Cardiac fibroblast (primary cell): ENCODE measurements around the gene IMMP2L.
"Not testable (repeated sequence)": the region's sequence is repeated elsewhere in the genome, so short reads cannot be mapped to it uniquely, and the experiment has no call there.

ENCODE experiments used
- DNase-seq, 2 donors: peaks; one replicate each; pipeline versions ENCODE4 v3.0.0 to v3.0.0-alpha.2; 2010; ENCODE audit warnings: low read depth in 2 of 2
- H3K4me3 ChIP-seq, 2 donors: replicated peaks in 1 of 2; 1 replicate in 1 of 2; 2 replicates in 1 of 2; pipeline ENCODE4 v1.5.1; 2011; ENCODE audit warnings: low read depth in 2 of 2, low read length in 2 of 2, mild to moderate bottlenecking in 2 of 2, moderate library complexity in 1 of 2
- TF ChIP-seq, protein P1 (sequence below): IDR thresholded peaks from one replicate; pipeline ENCODE4 v1.5.1; 2011; ENCODE audit warnings: low read depth, mild to moderate bottlenecking, low read length, inconsistent platforms

IMMP2L gene

DNA sequence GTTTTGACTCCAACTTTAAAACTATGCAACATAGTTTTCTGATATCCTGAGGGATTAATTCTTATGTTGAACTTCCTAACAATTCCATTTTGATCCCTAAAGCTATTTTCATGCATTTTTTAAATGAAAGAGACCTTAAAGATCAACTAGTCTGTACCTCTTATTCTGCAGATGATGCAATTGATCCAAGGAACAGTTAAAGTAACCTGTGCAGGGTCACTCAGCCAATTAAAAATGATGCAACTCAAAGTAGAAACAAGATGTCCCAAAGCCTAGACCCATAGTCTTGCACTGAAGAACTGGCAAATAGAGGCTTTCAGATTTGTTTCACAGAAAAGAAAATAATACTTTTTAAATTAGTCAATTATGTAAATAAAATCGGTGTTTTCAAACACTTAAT is 86.3 kb downstream of the IMMP2L start:
- TF ChIP-seq, protein P1, sequence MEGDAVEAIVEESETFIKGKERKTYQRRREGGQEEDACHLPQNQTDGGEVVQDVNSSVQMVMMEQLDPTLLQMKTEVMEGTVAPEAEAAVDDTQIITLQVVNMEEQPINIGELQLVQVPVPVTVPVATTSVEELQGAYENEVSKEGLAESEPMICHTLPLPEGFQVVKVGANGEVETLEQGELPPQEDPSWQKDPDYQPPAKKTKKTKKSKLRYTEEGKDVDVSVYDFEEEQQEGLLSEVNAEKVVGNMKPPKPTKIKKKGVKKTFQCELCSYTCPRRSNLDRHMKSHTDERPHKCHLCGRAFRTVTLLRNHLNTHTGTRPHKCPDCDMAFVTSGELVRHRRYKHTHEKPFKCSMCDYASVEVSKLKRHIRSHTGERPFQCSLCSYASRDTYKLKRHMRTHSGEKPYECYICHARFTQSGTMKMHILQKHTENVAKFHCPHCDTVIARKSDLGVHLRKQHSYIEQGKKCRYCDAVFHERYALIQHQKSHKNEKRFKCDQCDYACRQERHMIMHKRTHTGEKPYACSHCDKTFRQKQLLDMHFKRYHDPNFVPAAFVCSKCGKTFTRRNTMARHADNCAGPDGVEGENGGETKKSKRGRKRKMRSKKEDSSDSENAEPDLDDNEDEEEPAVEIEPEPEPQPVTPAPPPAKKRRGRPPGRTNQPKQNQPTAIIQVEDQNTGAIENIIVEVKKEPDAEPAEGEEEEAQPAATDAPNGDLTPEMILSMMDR, result no peak
- no peak for DNase-seq
- no peak overlapping the region for H3K4me3 ChIP-seq

DNA sequence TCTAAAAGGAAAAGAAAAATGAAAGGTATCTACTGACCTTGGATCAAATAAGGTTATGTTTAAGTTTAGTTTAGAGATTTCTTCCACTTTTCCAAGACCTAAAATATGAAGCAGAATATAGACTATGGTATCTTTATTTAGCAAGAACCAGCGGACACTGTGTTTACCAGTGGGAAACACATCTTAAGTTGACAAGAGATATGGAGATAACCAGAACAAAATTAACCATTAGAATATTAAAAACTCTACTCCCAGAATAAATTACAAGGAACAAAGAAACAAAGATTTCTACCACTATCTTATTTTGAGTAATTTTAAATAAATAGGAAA is 86.9 kb downstream of the IMMP2L start:
- TF ChIP-seq, protein P1, result no peak
- no peak overlapping the region for H3K4me3 ChIP-seq
- DNase-seq, result no peak

DNA sequence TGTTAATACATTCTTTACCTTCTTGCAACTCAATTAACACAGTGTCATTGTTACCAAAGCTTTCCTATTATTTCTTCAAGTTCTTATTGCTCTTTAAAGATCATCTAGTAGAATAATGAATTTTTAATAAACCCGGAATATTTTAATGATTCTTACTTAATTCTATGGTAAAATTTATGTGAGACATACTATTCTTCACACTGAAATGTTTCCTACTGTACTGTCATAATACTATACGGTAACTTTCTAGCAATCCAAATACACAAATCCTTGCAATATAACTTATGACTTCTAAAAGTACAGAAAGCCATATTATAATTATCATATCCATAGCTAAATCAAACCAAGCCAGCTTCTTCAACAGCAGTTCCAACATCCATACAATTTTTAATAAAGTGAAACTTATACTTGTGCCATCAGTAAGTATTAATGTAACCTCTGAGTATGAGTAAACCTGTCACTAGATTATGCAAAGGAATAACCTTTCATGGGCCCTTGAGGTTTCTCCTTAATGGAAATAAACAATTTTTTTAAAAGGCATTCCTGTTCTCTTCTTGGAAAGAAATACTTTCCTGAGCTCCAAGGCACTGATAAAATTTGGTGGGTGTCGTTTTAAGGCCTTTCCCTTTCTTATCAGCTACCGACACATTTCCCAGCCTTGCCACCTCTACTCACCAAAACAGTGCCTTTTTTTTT is 87.4 kb downstream of the IMMP2L start:
- TF ChIP-seq, protein P1, result no peak
- H3K4me3 ChIP-seq, result no peak overlapping the region

DNA sequence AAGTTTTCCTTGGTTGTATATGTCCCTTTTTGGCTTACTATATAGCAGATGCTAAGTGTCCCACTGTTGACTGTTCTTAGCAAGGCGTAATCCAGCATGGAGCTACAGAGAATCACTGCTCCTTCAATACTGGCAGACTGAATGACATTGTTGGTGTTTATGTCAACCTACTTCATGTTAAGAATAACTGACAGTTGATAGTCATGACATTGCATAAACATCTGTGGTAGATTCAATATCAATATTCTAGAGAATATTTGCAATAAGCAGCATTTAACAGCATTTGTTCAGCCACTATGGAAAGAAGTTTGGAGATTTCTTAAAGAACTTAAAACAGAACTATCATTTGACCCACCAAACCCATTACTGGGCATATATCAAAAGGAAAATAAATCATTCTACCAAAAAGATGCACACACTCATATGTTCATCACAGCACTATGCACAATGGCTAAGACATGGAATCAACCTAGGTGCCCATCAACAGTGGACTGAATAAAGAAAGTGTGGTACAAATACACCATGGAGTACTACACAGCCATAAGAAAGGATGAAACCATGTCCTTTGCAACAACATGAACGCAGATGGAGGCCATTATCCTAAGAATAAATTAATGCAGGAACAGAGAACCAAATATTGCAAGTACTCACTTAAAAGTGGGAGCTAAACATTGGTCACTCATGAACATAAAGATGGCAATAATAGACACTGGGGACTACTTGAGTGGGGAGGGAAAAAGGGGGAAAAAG is 88.7 kb downstream of the IMMP2L start:
- no peak overlapping the region for H3K4me3 ChIP-seq
- no peak for DNase-seq
- TF ChIP-seq, protein P1, result no peak

More for the DNA sequence above, 87.4 kb downstream of the IMMP2L start:
- DNase-seq, result peak in 1 of 2 donors; percentile 8

GRCh38 chr7:111470998-111471397 is 91.3 kb downstream of the IMMP2L start:
- TF ChIP-seq, protein P1, result no peak
- DNase-seq, result no peak
- no peak overlapping the region for H3K4me3 ChIP-seq

GRCh38 chr7:111469894-111470293 is 92.4 kb downstream of the IMMP2L start:
- DNase-seq, H3K4me3 ChIP-seq: not testable (repeated sequence)

DNA sequence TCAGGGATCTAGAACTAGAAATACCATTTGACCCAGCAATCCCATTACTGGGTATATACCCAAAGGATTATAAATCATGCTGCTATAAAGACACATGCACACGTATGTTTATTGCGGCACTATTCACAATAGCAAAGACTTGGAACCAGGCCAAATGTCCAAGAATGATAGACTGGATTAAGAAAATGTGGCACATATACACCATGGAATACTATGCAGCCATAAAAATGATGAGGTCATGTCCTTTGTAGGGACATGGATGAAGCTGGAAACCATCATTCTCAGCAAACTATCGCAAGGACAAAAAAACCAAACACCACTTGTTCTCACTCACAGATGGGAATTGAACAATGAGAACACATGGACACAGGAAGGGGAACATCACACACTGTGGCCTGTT is 96.5 kb downstream of the IMMP2L start:
- not testable (repeated sequence) for H3K4me3 ChIP-seq, DNase-seq

DNA sequence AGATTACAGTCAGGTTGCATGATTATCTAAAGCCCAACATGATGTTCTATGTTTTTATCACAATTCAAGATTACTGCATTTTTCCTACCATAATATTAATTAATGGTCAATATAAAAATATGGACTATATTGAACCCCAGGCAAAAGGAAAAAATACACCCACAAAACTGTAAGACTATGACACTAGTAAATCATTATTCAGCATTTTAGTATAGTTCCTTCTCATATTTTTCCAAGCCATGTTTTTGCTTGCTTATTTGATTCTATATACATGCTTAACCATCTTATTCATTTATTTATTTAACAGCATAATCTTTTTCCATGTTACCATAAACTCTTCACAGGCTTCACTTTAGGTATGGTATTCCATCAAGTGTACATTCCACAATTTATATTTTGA is 101.6 kb downstream of the IMMP2L start:
- no peak for DNase-seq
- no peak overlapping the region for H3K4me3 ChIP-seq
- TF ChIP-seq, protein P1, result no peak
